HCT116 (cell line): ENCODE results near the gene MUSK. TPM values are rescaled to one million over a fixed set of nuclear protein-coding genes. Genes with fewer than 3 reads are reported as not detected.

Experiments
- ATAC-seq: fragments of 200-7000 bp; cut with Tn5 transposase; 2 replicates; pipeline ENCODE4 v1.9.1; 2020; ENCODE audit warnings: mild to moderate bottlenecking, moderate library complexity
- BruUV-seq: library from RNA; stranded (reverse); fragments of 400-500 nt; replicated peaks from 2 replicates; lab custom pipeline; 2021; lab: Mats Ljungman, UMichigan
- CTCF ChIA-PET: fragments of 300-600 bp; sonication (Branson Sonifier 250); formaldehyde crosslinking; loops from one replicate; lab custom pipeline; 2021; ENCODE audit warnings: antibody characterized with exemption; lab: Charles Lee
- POLR2A ChIA-PET: fragments of 300-600, 350-600 bp; sonication (Branson Sonifier 250); formaldehyde crosslinking; loops from one replicate; lab custom pipeline; 2021; ENCODE audit warnings: antibody characterized with exemption; lab: Charles Lee
- RAD21 ChIA-PET, 2 experiments: fragments of 300-600 bp; sonication (Branson Sonifier 250); formaldehyde crosslinking; loops; one replicate each; lab custom pipeline; 2023; ENCODE audit warnings: low total read pairs in 2 of 2; ENCODE audit not compliant: uncharacterized antibody in 2 of 2, unreplicated experiment in 2 of 2, low non-redundant PET in 1 of 2; lab: Charles Lee
- DNase-seq: peaks from one replicate; pipeline ENCODE4 v3.0.0-alpha.2; 2010; ENCODE audit warnings: low read depth, low spot score
- H2AFZ ChIP-seq: fragments of 200-600 bp; shearing (Covaris generic), sonication (generic); 2 replicates; pipeline ENCODE4 v1.6.1; 2017; ENCODE audit warnings: low read depth, mixed run types, mixed read lengths, antibody characterized with exemption, low read length; ENCODE audit not compliant: poor library complexity, severe bottlenecking
- H3K27ac ChIP-seq: 2 replicates; pipeline ENCODE4 v1.5.1; 2012; ENCODE audit warnings: low read depth, low read length
- H3K27me3 ChIP-seq: fragments of 200-600 bp; sonication (generic); 2 replicates; pipeline ENCODE4 v1.6.1; 2016; ENCODE audit warnings: mixed run types, low read length, mixed read lengths; ENCODE audit not compliant: insufficient read depth
- H3K36me3 ChIP-seq, 2 experiments: fragments of 200-500 bp in 1 of 2; fragments of 200-600 bp in 1 of 2; sonication (Bioruptor generic) in 1 of 2; sonication (generic) in 1 of 2; 2 replicates each; pipeline versions ENCODE4 v1.5.1 to v1.6.1; 2014 to 2016; ENCODE audit warnings: low read length in 2 of 2, inconsistent platforms in 1 of 2, mixed read lengths in 1 of 2, mixed run types in 1 of 2; ENCODE audit not compliant: insufficient read depth in 2 of 2, control insufficient read depth in 1 of 2
- H3K4me1 ChIP-seq, 2 experiments: fragments of 200-600 bp in 1 of 2; sonication (generic) in 1 of 2; 2 replicates each; pipeline versions ENCODE4 v1.5.1 to v1.6.1; 2012 to 2017; ENCODE audit warnings: low read length in 2 of 2, inconsistent platforms in 1 of 2, mild to moderate bottlenecking in 1 of 2, mixed read lengths in 1 of 2, mixed run types in 1 of 2, moderate library complexity in 1 of 2; ENCODE audit not compliant: insufficient read depth in 2 of 2, control insufficient read depth in 1 of 2
- H3K4me2 ChIP-seq: fragments of 200-600 bp; sonication (generic); 2 replicates; pipeline ENCODE4 v1.6.1; 2017; ENCODE audit warnings: mixed run types, low read length, mixed read lengths
- H3K4me3 ChIP-seq, 2 experiments: fragments of 200-600 bp in 1 of 2; sonication (generic) in 1 of 2; replicated peaks in 1 of 2; 2 replicates each; pipeline ENCODE4 v1.5.1; 2011 to 2016; ENCODE audit warnings: low read length in 2 of 2, control low read depth in 1 of 2, low read depth in 1 of 2, mild to moderate bottlenecking in 1 of 2, mixed read lengths in 1 of 2, mixed run types in 1 of 2
- H3K79me2 ChIP-seq: fragments of 200-600 bp; sonication (generic); 2 replicates; pipeline ENCODE4 v1.6.1; 2017; ENCODE audit warnings: mild to moderate bottlenecking, mixed run types, low read length, moderate library complexity, mixed read lengths; ENCODE audit not compliant: insufficient read depth
- H3K9ac ChIP-seq: fragments of 200-600 bp; sonication (generic); 2 replicates; pipeline ENCODE4 v1.6.1; 2016; ENCODE audit warnings: low read length, mixed read lengths
- H3K9me2 ChIP-seq: fragments of 200-600 bp; sonication (generic), shearing (Covaris generic); 2 replicates; pipeline ENCODE4 v1.6.1; 2017; ENCODE audit warnings: mixed run types, mild to moderate bottlenecking, moderate library complexity; ENCODE audit not compliant: insufficient read depth
- H3K9me3 ChIP-seq, 2 experiments: fragments of 200-500 bp in 1 of 2; fragments of 200-600 bp in 1 of 2; sonication (Bioruptor generic) in 1 of 2; sonication (generic) in 1 of 2; 2 replicates each; pipeline ENCODE4 v1.6.1; 2014 to 2017; ENCODE audit warnings: low read length in 2 of 2, mixed read lengths in 2 of 2, inconsistent platforms in 1 of 2, low read depth in 1 of 2, mild to moderate bottlenecking in 1 of 2, mixed run types in 1 of 2, moderate library complexity in 1 of 2; ENCODE audit not compliant: control insufficient read depth in 1 of 2, insufficient read depth in 1 of 2
- H4K20me1 ChIP-seq: fragments of 200-600 bp; sonication (generic), shearing (Covaris generic); 2 replicates; pipeline ENCODE4 v1.6.1; 2017; ENCODE audit warnings: mixed run types, mild to moderate bottlenecking, moderate library complexity; ENCODE audit not compliant: insufficient read depth
- EGR1 ChIP-seq: IDR thresholded peaks from 2 replicates; pipeline ENCODE4 v1.6.1; 2012; ENCODE audit warnings: low read depth
- ELF1 ChIP-seq: IDR thresholded peaks from 2 replicates; pipeline ENCODE4 v1.6.1; 2012; ENCODE audit warnings: low read depth, borderline replicate concordance
- EZH2 ChIP-seq: fragments of 200-600 bp; sonication (generic); IDR thresholded peaks from 2 replicates; pipeline ENCODE4 v1.6.1; 2017; ENCODE audit warnings: antibody characterized with exemption, mixed run types
- POLR2A ChIP-seq: IDR thresholded peaks from 2 replicates; pipeline ENCODE4 v1.7.0; 2011; ENCODE audit warnings: borderline replicate concordance; ENCODE audit not compliant: insufficient read depth, insufficient read length; ENCODE audit errors: extremely low read depth
- RAD21 ChIP-seq: IDR thresholded peaks from 2 replicates; pipeline ENCODE4 v1.6.1; 2012; ENCODE audit warnings: low read depth, mild to moderate bottlenecking
- SRF ChIP-seq: IDR thresholded peaks from 2 replicates; pipeline ENCODE4 v1.6.1; 2012; ENCODE audit warnings: low read depth
- TCF7L2 ChIP-seq: IDR thresholded peaks from 2 replicates; pipeline ENCODE4 v1.7.0; 2011; ENCODE audit warnings: borderline replicate concordance, inconsistent platforms; ENCODE audit not compliant: insufficient read depth, insufficient read length; ENCODE audit errors: extremely low read depth
- ZFX ChIP-seq: fragments of 450-650 bp; IDR thresholded peaks from 2 replicates; pipeline ENCODE4 v1.6.1; 2017
- ZNF274 ChIP-seq: fragments of 200-500 bp; sonication (Bioruptor generic); IDR thresholded peaks from 2 replicates; pipeline ENCODE4 v1.6.1; 2014; ENCODE audit warnings: mild to moderate bottlenecking, low read depth, low read length, inconsistent platforms
- intact Hi-C: fragments of 100-400 bp; cut with micrococcal nuclease; formaldehyde crosslinking; loops from 2 replicates; pipeline ENCODE4 v1.10.0; 2022
- total RNA-seq: library from RNA; stranded (reverse); gene quantifications from one replicate; pipeline ENCODE4 v1.2.1, GENCODE V29; 2021; ENCODE audit not compliant: unreplicated experiment
- TF ChIP-seq, protein P1 (sequence below): IDR thresholded peaks from 2 replicates; pipeline ENCODE4 v1.6.1; 2011; ENCODE audit warnings: mild to moderate bottlenecking, low read length, moderate library complexity; ENCODE audit not compliant: insufficient replicate concordance; ENCODE audit errors: extremely low read depth
- TF ChIP-seq, protein P2 (sequence below): IDR thresholded peaks from 2 replicates; pipeline ENCODE4 v1.6.1; 2012
- TF ChIP-seq, protein P3 (sequence below): IDR thresholded peaks from 2 replicates; pipeline ENCODE4 v1.6.1; 2012; ENCODE audit warnings: low read depth

Gene MUSK
- total RNA-seq, 1 experiment from 2014 or later: not detected

DNA sequence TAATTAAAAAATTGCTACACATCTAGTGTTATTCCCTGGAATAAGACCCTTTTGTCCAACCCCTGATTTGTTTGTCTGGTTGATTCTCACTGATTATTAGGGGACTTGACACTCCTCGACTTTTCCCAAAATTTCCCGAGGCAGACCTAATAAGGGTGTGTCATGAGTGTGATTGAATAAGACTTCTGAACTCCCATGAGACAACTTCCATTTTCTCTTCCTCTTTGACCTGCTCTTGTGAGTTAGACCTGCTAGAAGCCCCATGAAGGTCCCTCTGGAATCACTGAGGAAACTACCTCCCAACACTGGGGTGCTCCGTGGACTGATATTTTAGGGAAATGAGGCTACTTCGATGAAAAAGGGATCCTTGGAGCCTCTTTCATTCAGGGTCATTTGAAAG lies 83.4 kb downstream of the MUSK start:
- no peaks in the 10 kb centered on the region for H3K27me3 ChIP-seq
- BruUV-seq: no TSS peak
- H3K4me2 ChIP-seq: no peak overlapping the region; the same call in 1 of the 2 replicates
- no peak overlapping the region for H3K4me3 ChIP-seq
- no peaks in the 10 kb centered on the region for H3K9me2 ChIP-seq
- no peak for ATAC-seq
- DNase-seq: no peak
- no peak overlapping the region for H3K9ac ChIP-seq
- no peak for TF ChIP-seq SRF
- TF ChIP-seq ZNF274: no peak
- TF ChIP-seq TCF7L2: no peak
- TF ChIP-seq, protein P1, sequence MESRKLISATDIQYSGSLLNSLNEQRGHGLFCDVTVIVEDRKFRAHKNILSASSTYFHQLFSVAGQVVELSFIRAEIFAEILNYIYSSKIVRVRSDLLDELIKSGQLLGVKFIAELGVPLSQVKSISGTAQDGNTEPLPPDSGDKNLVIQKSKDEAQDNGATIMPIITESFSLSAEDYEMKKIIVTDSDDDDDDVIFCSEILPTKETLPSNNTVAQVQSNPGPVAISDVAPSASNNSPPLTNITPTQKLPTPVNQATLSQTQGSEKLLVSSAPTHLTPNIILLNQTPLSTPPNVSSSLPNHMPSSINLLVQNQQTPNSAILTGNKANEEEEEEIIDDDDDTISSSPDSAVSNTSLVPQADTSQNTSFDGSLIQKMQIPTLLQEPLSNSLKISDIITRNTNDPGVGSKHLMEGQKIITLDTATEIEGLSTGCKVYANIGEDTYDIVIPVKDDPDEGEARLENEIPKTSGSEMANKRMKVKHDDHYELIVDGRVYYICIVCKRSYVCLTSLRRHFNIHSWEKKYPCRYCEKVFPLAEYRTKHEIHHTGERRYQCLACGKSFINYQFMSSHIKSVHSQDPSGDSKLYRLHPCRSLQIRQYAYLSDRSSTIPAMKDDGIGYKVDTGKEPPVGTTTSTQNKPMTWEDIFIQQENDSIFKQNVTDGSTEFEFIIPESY: no peak
- no peak for TF ChIP-seq EGR1
- TF ChIP-seq EZH2: no peak
- TF ChIP-seq, protein P2, sequence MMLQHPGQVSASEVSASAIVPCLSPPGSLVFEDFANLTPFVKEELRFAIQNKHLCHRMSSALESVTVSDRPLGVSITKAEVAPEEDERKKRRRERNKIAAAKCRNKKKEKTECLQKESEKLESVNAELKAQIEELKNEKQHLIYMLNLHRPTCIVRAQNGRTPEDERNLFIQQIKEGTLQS: no peak
- TF ChIP-seq, protein P3, sequence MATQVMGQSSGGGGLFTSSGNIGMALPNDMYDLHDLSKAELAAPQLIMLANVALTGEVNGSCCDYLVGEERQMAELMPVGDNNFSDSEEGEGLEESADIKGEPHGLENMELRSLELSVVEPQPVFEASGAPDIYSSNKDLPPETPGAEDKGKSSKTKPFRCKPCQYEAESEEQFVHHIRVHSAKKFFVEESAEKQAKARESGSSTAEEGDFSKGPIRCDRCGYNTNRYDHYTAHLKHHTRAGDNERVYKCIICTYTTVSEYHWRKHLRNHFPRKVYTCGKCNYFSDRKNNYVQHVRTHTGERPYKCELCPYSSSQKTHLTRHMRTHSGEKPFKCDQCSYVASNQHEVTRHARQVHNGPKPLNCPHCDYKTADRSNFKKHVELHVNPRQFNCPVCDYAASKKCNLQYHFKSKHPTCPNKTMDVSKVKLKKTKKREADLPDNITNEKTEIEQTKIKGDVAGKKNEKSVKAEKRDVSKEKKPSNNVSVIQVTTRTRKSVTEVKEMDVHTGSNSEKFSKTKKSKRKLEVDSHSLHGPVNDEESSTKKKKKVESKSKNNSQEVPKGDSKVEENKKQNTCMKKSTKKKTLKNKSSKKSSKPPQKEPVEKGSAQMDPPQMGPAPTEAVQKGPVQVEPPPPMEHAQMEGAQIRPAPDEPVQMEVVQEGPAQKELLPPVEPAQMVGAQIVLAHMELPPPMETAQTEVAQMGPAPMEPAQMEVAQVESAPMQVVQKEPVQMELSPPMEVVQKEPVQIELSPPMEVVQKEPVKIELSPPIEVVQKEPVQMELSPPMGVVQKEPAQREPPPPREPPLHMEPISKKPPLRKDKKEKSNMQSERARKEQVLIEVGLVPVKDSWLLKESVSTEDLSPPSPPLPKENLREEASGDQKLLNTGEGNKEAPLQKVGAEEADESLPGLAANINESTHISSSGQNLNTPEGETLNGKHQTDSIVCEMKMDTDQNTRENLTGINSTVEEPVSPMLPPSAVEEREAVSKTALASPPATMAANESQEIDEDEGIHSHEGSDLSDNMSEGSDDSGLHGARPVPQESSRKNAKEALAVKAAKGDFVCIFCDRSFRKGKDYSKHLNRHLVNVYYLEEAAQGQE: no peak
- no peak for TF ChIP-seq POLR2A
- no peak for TF ChIP-seq ELF1
- TF ChIP-seq ZFX: no peak
- no peak for TF ChIP-seq RAD21
- H4K20me1 ChIP-seq: no peaks in the 10 kb centered on the region
- ChIA-PET CTCF (no interaction called here), POLR2A (no interaction called here), RAD21 (no interaction called here)
- H3K4me1 ChIP-seq: peaks cover 23 to 47% of the 10 kb centered on the region in 2 experiments; a peak in 3 of 4 replicates
- H2AFZ ChIP-seq: no peak overlapping the region
- no peaks in the 10 kb centered on the region; a peak in 1 of 4 replicates for H3K36me3 ChIP-seq
- H3K27ac ChIP-seq: no peak overlapping the region; the same call in 1 of the 2 replicates
- H3K79me2 ChIP-seq: no peaks in the 10 kb centered on the region
- intact Hi-C loops: loop anchor here (5.0 kb wide), 1 partner anchor 285 kb away; the partner anchor contains the start of gene LPAR1
- no peaks in the 10 kb centered on the region for H3K9me3 ChIP-seq
